ENCODE results near the gene RGPD6.
"Not testable (repeated sequence)": the region's sequence is repeated elsewhere in the genome, so short reads cannot be mapped to it uniquely, and the experiment has no call there.

Gene RGPD6

GRCh38 chr2:110481200-110481599 lies 95.8 kb downstream of the RGPD6 start:
- DNase-seq (ENCODE audit: low spot score), result not testable (repeated sequence)

- DNase-seq (ENCODE audit: low spot score), result not testable (repeated sequence)
Measured at GRCh38 chr2:110480084-110480483, 96.9 kb downstream of the RGPD6 start.

- not testable (repeated sequence) for DNase-seq (ENCODE audit: low spot score)
Measured at GRCh38 chr2:110477370-110477769, 99.7 kb downstream of the RGPD6 start.

- DNase-seq (ENCODE audit: low spot score), result not testable (repeated sequence)
Measured at GRCh38 chr2:110476952-110477351, 100.1 kb downstream of the RGPD6 start.

- DNase-seq (ENCODE audit: low spot score), result not testable (repeated sequence)
Measured at GRCh38 chr2:110475627-110476359, 101.2 kb downstream of the RGPD6 start.

- DNase-seq (ENCODE audit: low spot score), result not testable (repeated sequence)
Measured at GRCh38 chr2:110474898-110475297, 102.1 kb downstream of the RGPD6 start.

GRCh38 chr2:110473059-110473358 lies 104.0 kb downstream of the RGPD6 start:
- not testable (repeated sequence) for DNase-seq (ENCODE audit: low spot score)

GRCh38 chr2:110472171-110473058 lies 104.6 kb downstream of the RGPD6 start, which contains the start of gene LIMS4:
TSS of gene LIMS4 (minus strand) at chr2:110472816. CDS start at chr2:110472778, 38 bp downstream.
- DNase-seq (ENCODE audit: low spot score), result not testable (repeated sequence)

GRCh38 chr2:110468921-110469320 lies 108.1 kb downstream of the RGPD6 start:
- not testable (repeated sequence) for DNase-seq (ENCODE audit: low spot score)

GRCh38 chr2:110465312-110465711 lies 111.7 kb downstream of the RGPD6 start:
- not testable (repeated sequence) for DNase-seq (ENCODE audit: low spot score)
